ENCODE data around the gene TPSAB1. TPM values are rescaled to one million over a fixed set of nuclear protein-coding genes. Genes with fewer than 3 reads are reported as not detected.
"Not testable (repeated sequence)": the region's sequence is repeated elsewhere in the genome, so short reads cannot be mapped to it uniquely, and the experiment has no call there.

The TPSAB1 gene
- total RNA-seq (ENCODE audit: insufficient read depth, low replicate concordance) = 8.9 TPM

DNA sequence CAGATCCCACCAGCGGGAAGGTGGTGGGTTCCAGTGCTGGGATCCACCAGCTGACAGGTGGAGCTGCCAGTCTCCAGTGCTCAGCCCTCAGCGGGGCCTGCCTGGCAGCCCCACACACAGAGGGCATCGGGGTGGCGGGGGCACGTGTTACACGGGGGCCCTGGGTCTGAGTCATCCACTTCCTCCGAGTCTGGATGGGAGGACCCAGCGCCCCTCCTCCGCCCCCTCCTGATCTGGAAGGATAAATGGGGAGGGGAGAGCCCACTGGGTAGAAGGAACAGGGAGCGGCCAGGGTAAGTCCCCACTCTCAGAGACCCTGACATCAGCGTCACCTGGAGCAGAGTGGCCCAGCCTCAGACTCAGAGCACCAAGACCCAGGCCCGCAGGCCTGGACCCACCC lies at the start of gene TPSAB1:
TSS of gene TPSAB1 (plus strand) at position 270 of the 400 bp plus-strand sequence. CDS start 234 bp downstream, outside the sequence.
- not testable (repeated sequence) for DNase-seq (ENCODE audit: low spot score)

DNA sequence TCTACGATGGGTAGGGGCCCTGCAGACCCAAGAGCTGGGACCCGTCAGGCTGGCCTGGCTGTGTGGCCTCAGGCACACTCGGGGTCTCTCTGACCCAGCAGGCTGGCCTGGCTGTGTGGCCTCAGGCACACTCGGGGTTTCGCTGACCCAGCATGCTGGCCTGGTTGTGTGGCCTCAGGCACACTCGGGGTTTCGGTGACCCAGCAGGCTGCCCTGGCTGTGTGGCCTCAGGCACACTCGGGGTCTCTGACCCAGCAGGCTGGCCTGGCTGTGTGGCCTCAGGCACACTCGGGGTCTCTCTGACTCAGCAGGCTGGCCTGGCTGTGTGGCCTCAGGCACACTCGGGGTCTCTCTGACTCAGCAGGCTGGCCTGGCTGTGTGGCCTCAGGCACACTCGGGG lies 49.7 kb upstream of the TPSAB1 start:
- DNase-seq (ENCODE audit: low spot score) = not testable (repeated sequence)

DNA sequence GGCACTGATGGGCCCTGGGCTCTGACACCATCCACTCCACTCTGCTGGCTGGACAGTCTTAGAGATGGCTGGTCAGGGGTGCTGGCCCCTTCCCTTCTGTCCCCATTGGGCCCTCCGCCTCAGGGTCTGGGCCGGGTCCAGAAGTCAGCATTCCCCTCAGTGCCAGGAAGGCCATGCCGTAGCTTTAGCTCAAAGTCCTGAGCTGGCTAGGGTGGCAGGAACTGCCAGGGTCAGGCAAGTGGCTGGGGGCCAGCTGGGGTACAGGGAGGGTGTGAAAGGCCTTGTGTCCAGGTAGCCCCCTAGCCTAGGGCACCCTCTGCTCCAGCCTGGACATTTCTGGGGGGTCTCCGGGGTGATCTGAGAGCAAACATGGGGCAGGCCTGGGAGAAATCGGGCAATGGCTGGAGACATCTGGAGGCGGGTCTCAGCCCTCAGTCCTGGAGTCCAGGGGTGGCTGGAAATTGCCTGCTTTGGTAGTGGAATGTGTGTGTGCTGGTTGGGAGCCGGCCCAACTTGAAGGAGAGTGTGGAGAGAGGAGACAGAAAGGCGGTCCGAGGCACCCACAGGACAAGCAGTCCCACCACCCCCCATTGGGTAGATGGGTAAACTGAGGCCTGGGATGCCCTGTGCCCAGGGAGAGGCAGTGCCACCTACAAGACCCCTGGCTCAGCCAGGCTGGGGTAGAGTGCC lies 48.0 kb upstream of the TPSAB1 start:
- no peak for DNase-seq (ENCODE audit: low spot score)

DNA sequence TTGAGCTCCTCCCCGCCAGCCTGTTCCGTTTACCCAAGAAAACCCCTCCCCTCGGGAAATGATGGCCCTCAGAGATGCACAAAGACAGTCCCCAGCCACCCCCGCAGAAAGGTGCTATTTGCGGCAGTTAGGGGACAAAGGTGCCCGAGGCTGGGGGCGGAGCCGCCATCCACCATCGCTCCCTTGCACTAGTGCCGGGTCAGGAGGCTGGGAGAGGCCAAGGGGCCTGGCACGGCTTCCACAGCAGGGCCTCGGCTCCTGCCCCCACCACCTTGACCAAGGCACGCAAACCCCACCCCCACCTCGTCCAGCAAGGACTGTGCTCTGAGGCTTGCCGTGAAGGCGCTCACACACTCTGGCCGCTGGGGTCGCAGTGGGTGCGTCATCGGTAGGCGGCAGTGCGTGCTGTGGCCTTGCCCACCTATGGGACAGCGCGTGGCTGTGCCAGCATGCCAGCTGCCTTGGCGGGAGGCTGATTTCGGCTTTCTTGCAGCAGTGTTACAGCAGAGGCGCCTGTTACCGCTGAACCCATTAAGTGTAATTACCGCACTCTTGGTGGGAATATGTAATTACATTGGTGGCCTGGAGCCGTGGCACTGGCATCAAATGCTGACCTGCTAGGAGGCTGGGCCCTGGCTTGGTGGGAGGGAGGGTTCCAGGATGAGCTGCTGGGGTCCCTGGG lies 47.2 kb upstream of the TPSAB1 start:
- no peak for DNase-seq (ENCODE audit: low spot score)

DNA sequence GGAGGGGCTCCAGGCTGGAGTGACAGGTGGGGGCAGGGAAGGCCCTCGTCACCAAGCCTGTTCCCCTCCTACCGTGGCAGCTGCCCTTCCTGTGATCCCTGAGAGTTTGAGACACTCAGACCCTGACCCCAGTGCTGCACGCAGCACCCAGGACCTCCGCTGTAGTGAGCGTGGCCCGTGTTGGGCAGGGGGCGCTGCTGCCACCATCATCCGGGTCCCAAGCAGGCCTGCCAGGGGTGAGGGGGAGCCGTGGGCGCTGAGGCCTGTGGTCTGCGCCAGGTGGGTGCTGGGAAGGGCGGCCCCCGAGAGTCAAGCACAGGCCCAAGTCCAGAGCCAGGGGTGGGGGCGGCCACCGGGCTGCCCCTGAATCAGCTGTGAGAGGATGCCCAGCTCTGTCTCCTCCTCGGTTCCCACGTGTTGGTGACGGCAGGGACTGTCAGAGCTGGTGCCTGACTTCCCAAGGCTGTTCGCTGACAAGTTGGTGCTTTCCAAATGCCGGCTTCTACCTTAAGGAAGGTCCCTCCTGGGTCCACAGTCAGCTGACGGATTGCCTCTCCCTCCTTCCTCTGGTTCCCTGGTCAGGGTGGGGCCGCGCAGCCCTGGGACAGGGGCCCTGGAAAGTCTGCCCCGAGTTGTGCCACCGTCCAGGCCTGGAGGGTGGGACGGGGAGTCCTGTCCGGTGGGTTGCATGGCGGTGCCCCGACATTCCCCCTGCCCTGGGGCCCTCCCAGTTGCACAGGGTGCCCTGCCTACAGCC lies 46.5 kb upstream of the TPSAB1 start:
- no peak for DNase-seq (ENCODE audit: low spot score)

DNA sequence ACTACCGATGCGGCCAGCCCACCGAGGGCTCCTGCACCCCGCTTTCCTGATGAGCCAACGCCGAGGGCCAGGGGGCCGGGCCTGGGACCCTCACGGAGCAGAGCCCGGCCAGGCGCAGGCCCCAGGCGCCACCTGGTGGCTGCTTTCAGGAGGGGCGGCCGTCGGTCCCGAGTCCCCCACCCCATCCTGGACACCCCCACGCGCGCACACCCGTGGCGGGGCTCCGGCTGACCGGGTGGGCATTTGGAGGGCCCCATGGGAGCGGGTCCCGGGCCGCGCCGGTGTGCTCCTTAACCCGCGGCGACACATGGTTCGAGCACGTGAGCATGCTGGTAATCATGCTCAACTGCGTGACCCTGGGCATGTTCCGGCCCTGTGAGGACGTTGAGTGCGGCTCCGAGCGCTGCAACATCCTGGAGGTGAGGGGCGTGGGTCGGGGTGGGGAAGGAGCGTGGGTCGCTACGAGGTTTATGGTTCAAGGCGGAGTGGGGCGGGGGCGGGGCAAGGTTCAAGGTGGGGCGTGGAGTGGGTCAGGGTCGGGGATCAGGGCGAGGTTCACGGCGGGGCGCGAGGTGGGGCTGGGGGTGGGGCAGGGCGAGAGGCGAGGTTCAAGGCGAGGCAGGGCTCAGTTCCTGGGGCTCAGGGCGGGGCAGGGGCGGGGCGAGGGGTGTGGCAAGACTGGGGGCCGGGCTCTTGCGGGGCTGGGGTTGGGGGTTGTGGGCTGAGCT lies 45.7 kb upstream of the TPSAB1 start:
- no peak for DNase-seq (ENCODE audit: low spot score)

DNA sequence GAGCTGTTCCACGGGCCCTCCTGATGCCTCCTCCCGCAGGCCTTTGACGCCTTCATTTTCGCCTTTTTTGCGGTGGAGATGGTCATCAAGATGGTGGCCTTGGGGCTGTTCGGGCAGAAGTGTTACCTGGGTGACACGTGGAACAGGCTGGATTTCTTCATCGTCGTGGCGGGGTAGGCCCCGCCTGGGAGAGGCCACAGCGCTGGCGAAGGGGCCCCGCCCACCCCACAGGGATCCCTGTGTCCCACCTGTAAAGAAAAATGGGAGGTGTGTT lies 45.2 kb upstream of the TPSAB1 start:
- DNase-seq (ENCODE audit: low spot score) = no peak

DNA sequence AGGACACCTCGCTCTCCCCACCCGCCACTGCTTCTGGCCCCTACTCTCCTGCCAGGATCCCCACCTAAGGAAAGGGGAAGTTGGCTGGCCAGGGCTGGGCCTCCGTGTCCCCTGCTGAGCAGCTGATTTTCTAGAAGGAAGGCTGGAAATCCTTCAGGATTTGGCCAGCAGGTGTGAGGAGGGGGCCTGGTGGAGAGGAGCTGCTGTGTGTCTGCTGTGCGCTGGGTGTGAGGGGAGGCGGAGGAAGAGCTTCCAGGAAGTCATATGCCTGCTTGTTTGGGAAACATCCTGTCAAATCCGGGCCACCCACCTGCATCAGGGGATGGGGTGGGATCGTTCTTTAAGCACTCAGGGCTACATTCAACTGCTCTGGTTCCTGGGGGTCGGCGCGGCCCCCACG lies 44.0 kb upstream of the TPSAB1 start:
- no peak for DNase-seq (ENCODE audit: low spot score)

DNA sequence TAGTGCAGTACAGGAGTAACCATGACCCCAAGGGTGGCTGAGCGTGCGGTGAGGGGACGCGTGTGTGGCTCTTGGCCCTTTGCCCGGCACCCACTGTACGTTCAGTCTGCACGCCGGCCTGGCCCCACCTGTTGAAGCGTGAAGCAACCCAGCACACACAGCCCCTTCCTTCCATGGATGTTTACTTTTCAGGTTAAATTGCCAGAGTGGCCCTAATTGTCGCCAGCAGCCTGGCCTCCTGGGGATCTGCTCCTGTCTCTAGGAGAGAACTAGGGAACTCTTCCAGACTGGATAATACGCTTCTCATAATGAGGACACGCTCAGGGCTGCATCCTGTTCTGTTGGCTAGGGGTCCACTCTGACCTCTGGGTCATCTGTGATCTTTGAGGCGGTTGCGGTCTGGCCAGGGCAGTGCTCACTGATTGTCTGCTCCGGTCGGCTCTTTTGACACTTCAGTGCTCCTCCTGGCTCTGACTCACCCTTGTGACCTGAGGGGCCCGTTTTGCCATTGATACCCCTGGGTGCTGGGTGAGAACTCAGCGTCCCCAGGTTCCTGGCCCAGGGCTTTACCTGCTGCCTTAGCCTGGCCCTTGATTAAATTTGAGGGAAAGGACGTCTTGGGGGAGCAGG lies 43.2 kb upstream of the TPSAB1 start:
- no peak for DNase-seq (ENCODE audit: low spot score)

DNA sequence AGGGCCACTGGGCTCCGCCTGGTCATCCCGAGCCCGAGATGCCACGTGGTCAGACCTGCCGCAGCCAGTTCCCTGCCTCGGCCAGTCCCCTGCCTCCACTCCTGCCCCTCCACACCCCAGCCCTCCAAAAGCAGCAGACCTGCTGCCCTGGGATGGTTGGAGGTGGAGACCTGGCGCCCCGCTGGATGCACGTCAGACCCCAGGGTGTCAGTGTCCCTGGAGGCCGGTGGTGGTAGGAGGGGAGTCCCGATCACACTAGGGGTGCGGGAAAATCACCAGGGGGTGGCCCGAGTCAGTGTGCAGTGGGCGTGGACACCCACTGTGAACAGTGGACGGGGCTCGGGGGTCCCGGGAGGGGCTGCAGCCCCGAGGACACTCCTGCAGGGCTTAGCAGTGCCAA lies 42.3 kb upstream of the TPSAB1 start:
- DNase-seq (ENCODE audit: low spot score) = no peak

DNA sequence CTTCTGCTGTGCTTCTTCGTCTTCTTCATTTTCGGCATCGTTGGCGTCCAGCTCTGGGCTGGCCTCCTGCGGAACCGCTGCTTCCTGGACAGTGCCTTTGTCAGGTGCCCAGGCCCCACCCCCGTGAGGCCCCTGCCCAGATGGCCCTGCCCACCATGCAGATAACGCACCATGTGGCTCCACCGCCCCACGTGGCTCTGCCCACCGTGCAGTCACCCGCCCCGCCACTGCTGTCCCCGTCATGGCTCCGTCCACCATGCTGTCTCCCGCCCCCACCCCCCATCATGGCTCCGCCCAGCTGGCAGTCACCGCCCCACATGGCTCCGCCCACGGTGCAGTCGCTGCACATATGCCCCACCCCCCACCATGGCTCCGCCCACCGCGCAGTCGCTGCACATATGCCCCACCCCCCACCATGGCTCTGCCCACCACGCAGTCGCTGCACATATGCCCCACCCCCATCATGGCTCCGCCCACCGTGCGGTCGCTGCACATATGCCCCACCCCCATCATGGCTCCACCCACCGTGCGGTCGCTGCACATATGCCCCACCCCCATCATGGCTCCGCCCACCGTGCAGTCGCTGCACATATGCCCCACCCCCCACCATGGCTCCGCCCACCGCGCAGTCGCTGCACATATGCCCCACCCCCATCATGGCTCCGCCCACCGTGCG lies 41.7 kb upstream of the TPSAB1 start:
- DNase-seq (ENCODE audit: low spot score) = not testable (repeated sequence)

DNA sequence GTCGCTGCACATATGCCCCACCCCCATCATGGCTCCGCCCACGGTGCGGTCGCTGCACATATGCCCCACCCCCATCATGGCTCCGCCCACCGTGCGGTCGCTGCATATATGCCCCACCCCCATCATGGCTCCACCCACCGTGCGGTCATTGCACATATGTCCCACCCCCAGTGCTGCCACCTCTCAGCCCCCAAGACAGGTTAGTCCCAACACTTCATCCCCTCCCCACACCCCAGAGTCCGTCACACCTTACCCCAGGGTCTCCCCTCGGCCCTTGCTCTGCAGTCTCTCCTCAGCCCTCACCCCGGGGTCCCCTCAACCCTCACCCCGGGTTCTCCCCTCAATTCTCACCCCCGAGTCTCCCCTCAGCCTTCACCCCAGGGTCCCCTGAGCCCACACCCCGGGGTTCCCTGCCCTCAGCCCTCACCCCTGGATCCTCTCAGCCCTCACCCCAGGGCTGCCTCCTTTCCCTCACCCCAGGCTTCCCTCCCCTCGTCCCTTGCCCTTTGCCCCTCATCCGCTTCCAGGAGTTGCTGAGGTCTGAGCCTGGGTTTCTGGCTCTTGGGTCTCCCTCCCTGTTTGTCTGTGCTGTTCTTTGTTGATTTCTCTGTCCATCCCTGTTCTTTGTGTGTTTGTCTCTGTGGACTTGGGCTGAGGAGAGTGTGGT lies 41.0 kb upstream of the TPSAB1 start:
- DNase-seq (ENCODE audit: low spot score) = no peak

DNA sequence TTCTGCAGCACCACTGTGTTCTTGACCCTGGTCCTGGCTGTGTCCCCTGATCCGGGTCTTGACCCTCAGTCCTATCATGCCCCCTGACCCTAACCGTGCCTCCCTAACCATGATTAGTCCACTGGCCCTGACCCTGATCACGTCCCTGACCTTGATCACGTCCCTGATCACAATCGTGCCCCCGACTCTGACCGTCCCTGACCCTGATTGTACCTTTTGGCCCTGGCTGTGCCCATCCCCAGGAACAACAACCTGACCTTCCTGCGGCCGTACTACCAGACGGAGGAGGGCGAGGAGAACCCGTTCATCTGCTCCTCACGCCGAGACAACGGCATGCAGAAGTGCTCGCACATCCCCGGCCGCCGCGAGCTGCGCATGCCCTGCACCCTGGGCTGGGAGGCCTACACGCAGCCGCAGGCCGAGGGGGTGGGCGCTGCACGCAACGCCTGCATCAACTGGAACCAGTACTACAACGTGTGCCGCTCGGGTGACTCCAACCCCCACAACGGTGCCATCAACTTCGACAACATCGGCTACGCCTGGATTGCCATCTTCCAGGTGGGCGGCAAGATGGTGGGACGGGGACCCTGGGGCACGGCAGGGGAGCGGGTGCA lies 40.4 kb upstream of the TPSAB1 start:
- DNase-seq (ENCODE audit: low spot score) = no peak

DNA sequence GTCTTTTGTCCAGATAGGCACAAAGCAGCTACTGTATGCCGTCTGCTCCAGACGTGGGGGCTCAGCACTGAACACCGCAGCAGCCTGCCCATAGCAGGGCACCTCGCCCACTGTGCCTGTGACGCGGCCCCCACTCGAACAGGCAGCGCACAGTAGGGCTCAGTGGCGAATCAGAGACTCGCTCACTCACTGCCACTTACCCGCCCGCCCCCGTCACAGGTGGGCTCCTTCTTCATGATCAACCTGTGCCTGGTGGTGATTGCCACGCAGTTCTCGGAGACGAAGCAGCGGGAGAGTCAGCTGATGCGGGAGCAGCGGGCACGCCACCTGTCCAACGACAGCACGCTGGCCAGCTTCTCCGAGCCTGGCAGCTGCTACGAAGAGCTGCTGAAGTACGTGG lies 39.1 kb upstream of the TPSAB1 start:
- DNase-seq (ENCODE audit: low spot score) = no peak

DNA sequence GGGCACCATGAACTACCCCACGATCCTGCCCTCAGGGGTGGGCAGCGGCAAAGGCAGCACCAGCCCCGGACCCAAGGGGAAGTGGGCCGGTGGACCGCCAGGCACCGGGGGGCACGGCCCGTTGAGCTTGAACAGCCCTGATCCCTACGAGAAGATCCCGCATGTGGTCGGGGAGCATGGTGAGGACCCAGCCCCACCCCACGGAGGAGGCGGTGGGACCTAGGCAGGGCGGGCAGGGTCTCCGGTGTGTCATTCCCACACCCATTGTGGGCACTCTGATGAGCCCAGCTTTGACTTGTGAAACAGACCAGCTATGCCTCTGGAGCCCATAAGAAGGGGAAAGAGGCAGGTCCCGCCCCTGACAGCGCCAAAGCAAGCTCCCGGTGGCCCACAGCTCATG lies 38.2 kb upstream of the TPSAB1 start:
- no peak for DNase-seq (ENCODE audit: low spot score)

DNA sequence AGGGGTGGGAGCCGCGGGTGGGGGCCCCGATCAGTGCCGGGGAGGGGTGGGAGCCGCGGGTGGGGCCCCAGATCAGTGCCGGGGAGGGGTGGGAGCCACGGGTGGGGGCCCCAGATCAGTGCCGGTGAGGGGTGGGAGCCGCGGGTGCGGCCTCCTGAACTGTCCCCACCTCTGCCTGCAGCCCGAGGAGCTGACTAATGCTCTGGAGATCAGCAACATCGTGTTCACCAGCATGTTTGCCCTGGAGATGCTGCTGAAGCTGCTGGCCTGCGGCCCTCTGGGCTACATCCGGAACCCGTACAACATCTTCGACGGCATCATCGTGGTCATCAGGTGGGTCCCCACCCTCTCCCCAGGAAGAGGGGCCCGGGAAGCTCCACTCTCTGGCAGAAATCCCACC lies 35.6 kb upstream of the TPSAB1 start:
- no peak for DNase-seq (ENCODE audit: low spot score)

DNA sequence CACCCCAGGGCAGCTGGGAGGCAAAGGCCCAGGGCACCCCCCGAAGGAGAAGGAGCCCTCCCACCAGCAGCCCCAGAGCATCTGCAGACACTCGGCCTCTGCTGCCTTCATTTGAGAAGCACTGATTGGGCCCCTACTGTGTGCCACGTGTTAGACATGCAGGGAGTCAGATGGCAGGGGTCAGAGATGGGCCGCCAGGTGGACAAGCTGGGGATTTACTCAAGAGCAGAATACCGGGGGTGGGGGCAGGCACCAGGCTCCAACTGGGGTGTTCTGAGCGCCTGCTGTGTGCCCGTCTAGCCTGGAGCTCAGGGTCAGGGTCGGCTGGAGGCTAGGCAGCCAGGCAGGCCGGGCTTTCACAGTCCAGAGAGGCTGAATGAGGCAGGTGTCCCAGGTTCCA lies 34.2 kb upstream of the TPSAB1 start:
- DNase-seq (ENCODE audit: low spot score) = no peak

DNA sequence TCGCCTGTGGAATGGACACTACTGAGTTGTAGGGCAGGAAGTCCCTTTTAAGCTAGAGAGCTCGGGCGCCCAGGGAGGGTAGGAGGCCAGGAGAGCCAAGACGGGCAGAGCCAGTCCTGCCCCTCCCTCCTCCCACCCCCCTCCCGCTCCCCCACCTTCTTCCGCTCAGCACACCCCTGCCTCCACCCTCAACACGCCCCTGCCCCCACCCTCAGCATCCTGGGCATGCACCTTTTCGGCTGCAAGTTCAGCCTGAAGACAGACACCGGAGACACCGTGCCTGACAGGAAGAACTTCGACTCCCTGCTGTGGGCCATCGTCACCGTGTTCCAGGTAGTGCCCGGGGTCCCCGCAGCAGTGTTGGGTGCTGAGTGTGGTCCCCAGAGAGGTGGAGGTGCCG lies 33.7 kb upstream of the TPSAB1 start:
- no peak for DNase-seq (ENCODE audit: low spot score)

DNA sequence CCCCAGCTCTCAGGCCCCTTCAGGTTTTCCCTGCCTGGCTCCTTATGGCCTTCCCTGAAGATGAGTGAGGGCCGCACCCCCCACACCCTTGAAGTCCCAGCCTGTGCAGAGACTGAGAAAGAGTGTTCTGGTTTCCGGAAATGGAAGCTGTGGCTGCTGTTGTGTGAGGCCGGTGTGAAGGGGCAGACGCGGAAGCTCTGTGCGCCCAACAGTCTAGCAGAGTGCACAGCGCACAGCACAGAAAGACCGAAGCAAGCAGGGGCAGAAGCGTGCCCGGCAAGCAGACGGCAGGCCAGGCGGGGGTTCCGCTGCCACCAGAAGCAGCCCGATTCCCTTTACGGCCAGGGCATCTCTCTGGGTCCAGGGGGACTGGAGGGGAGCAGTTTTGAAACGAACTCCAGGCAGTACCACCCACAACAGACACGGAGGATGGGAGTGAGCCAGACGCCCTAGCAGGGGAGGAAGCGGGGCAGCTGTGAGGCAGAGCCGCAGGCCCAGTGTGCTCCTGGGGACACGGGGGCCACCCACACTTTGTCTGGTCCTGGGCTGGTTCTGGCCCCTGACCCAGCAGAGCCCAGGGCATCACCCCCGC lies 32.2 kb upstream of the TPSAB1 start:
- no peak for DNase-seq (ENCODE audit: low spot score)

DNA sequence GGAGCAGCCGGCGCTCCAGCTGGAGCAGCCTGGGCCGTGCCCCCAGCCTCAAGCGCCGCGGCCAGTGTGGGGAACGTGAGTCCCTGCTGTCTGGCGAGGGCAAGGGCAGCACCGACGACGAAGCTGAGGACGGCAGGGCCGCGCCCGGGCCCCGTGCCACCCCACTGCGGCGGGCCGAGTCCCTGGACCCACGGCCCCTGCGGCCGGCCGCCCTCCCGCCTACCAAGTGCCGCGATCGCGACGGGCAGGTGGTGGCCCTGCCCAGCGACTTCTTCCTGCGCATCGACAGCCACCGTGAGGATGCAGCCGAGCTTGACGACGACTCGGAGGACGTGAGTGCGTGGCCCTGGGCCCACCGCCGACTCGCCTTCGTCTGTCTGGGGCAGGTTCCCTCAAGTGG lies 31.4 kb upstream of the TPSAB1 start:
- no peak for DNase-seq (ENCODE audit: low spot score)
